ENCODE results near the gene ALKBH3. TPM values are rescaled to one million over a fixed set of nuclear protein-coding genes. Genes with fewer than 3 reads are reported as not detected.

ALKBH3 gene
- total and polyA plus RNA-seq, 10 of the 15 experiments (the other 5 are each of a cell fraction or from before 2014, with no cell fraction given): 22.1 to 50.8 (median 38.5) TPM

GRCh38 chr11:43834286-43834685 lies 46.3 kb upstream of the ALKBH3 start (continued):
- TF ChIP-seq CBFB (IDR thresholded peaks at IDR 0.05; ENCODE audit: low read depth) (no peak), EP300 (IDR thresholded peaks at IDR 0.05; ENCODE audit: borderline replicate concordance in 1 of 2, control insufficient read depth in 1 of 2, low read depth in 2 of 2, low read length in 2 of 2) (no peak), POU2F2 (IDR thresholded peaks at IDR 0.05; ENCODE audit: borderline replicate concordance, low read depth, low read length) (no peak), SMARCA5 (IDR thresholded peaks at IDR 0.05) (no peak), ELK1 (IDR thresholded peaks at IDR 0.05; ENCODE audit: low read depth, low read length) (no peak)

GRCh38 chr11:43835104-43835503 lies 45.5 kb upstream of the ALKBH3 start:
- Histone ChIP-seq H3K4me1 (ENCODE audit: control insufficient read depth, insufficient read depth, low read length) (no peaks in the 10 kb centered on the region), H4K20me1 (ENCODE audit: control insufficient read depth, insufficient read depth) (no peaks in the 10 kb centered on the region), H3K4me2 (ENCODE audit: control insufficient read depth, insufficient read depth) (no peak overlapping the region), H3K9ac (ENCODE audit: control insufficient read depth, insufficient read depth, low read length) (no peak overlapping the region), H2AFZ (ENCODE audit: control insufficient read depth, low read depth, low read length) (no peak overlapping the region), H3K27me3 (replicated peaks in 1 of 2; ENCODE audit: control insufficient read depth in 2 of 2, insufficient read depth in 2 of 2, low read length in 1 of 2) (no peaks in the 10 kb centered on the region), H3K36me3 (ENCODE audit: control insufficient read depth in 2 of 2, insufficient read depth in 2 of 2, low read length in 1 of 2) (no peaks in the 10 kb centered on the region; a peak in 2 of 4 replicates), H3K79me2 (ENCODE audit: control insufficient read depth, insufficient read depth, low read length) (no peaks in the 10 kb centered on the region), H3K9me3 (replicated peaks; ENCODE audit: control insufficient read depth, insufficient read depth, low read length) (no peaks in the 10 kb centered on the region), H3K27ac (ENCODE audit: control insufficient read depth, insufficient read depth) (no peak overlapping the region), H3K4me3 (no peak overlapping the region)
- ChIA-PET POLR2A (no interaction called here), RAD21 (ENCODE audit: unreplicated experiment) (interaction anchor here (0.7 kb wide), 1 partner anchor 462 kb away, joined by 3 read pairs; no protein-coding TSS in a partner anchor), SMC1A (ENCODE audit: uncharacterized antibody, unreplicated experiment) (interaction anchor here (2.3 kb wide), 1 partner anchor 17 kb away, joined by 5 read pairs; no protein-coding TSS in a partner anchor), CTCF (interaction anchor here (1.5 to 5.4 kb wide), 2 partner anchors 9 to 19 kb away, joined by 3 to 35 read pairs; no protein-coding TSS in a partner anchor)
- no peak for DNase-seq (ENCODE audit: low read depth, low spot score)
- in situ Hi-C loops (cut with MboI) (no loop called here), intact Hi-C loops (cut with micrococcal nuclease; ENCODE audit: unreplicated experiment) (no loop called here)
- BruUV-seq (replicated peaks): no TSS peak
- no peak for ATAC-seq
- no peak for FAIRE-seq
- WGBS (ENCODE audit: insufficient coverage, insufficient replicate concordance, low lambda C conversion rate, missing lambda C conversion rate): 97% methylated on average over 7 of the region's 7 CpGs
- TF ChIP-seq MTA3 (IDR thresholded peaks at IDR 0.05; ENCODE audit: borderline replicate concordance, low read length): no peak
- no peak for TF ChIP-seq ZZZ3 (IDR thresholded peaks at IDR 0.05; ENCODE audit: control insufficient read depth, insufficient read length, low read depth)
- TF ChIP-seq SREBF2 (IDR thresholded peaks at IDR 0.05; ENCODE audit: low read length): no peak
- TF ChIP-seq TCF12 (IDR thresholded peaks at IDR 0.05; ENCODE audit: low read depth, low read length): no peak
- TF ChIP-seq FOXK2 (IDR thresholded peaks at IDR 0.05): no peak
- TF ChIP-seq NFXL1 (IDR thresholded peaks at IDR 0.05; ENCODE audit: borderline replicate concordance): no peak
- TF ChIP-seq EGR1 (IDR thresholded peaks at IDR 0.05; ENCODE audit: borderline replicate concordance in 1 of 2, low read depth in 2 of 2, low read length in 2 of 2): no peak
- TF ChIP-seq ZNF217 (IDR thresholded peaks at IDR 0.05): no peak
- no peak for TF ChIP-seq IRF5 (IDR thresholded peaks at IDR 0.05; ENCODE audit: borderline replicate concordance)
- no peak for TF ChIP-seq IKZF2 (IDR thresholded peaks at IDR 0.05)
- no peak for TF ChIP-seq CUX1 (IDR thresholded peaks at IDR 0.05; ENCODE audit: insufficient replicate concordance, low read depth, low read length)
- TF ChIP-seq NFYB (IDR thresholded peaks at IDR 0.05; ENCODE audit: insufficient read depth, low read depth, low read length): no peak

All from GM12878 (cell line).